ENCODE results near the gene BUD13. TPM values are rescaled to one million over a fixed set of nuclear protein-coding genes. Genes with fewer than 3 reads are reported as not detected.

Gene BUD13
- total RNA-seq, 1 experiment from 2014 or later, result 22.9 TPM

GRCh38 chr11:116800610-116801009 lies 27.8 kb upstream of the BUD13 start:
- Histone ChIP-seq H3K79me2 (ENCODE audit: insufficient read depth, low read length) (no peaks in the 10 kb centered on the region), H4K20me1 (ENCODE audit: insufficient read depth) (no peaks in the 10 kb centered on the region), H2AFZ (ENCODE audit: low read depth, low read length, poor library complexity, severe bottlenecking) (no peak overlapping the region), H3K36me3 (ENCODE audit: control insufficient read depth in 1 of 2, insufficient read depth in 2 of 2, low read length in 2 of 2) (no peaks in the 10 kb centered on the region), H3K27me3 (ENCODE audit: insufficient read depth, low read length) (no peaks in the 10 kb centered on the region), H3K9me3 (ENCODE audit: control insufficient read depth in 1 of 2, insufficient read depth in 1 of 2, low read depth in 1 of 2, low read length in 2 of 2) (no peaks in the 10 kb centered on the region), H3K27ac (ENCODE audit: low read depth, low read length) (no peak overlapping the region), H3K9me2 (ENCODE audit: insufficient read depth) (no peaks in the 10 kb centered on the region), H3K4me1 (ENCODE audit: control insufficient read depth in 1 of 2, insufficient read depth in 2 of 2, low read length in 2 of 2) (no peaks in the 10 kb centered on the region), H3K4me3 (replicated peaks in 1 of 2; ENCODE audit: low read depth in 1 of 2, low read length in 2 of 2) (no peak overlapping the region), H3K9ac (ENCODE audit: low read length) (no peak overlapping the region), H3K4me2 (ENCODE audit: low read length) (no peak overlapping the region)
- BruUV-seq (replicated peaks), result no TSS peak
- ChIA-PET RAD21 (ENCODE audit: low non-redundant PET in 1 of 2, low total read pairs in 2 of 2, uncharacterized antibody in 2 of 2, unreplicated experiment in 2 of 2) (no interaction called here), POLR2A (no interaction called here), CTCF (interaction anchor here (2.2 kb wide), 1 partner anchor 9 kb away, joined by 9 read pairs; the partner anchor contains the start of gene APOA5)
- ATAC-seq (no peak), DNase-seq (ENCODE audit: low read depth, low spot score) (no peak)
- intact Hi-C loops (cut with micrococcal nuclease), result no loop called here
- TF ChIP-seq EZH2 (IDR thresholded peaks at IDR 0.05), result no peak
- TF ChIP-seq ELF1 (IDR thresholded peaks at IDR 0.05; ENCODE audit: borderline replicate concordance, low read depth), result no peak
- no peak for TF ChIP-seq RAD21 (IDR thresholded peaks at IDR 0.05; ENCODE audit: low read depth)
- no peak for TF ChIP-seq CBX3 (IDR thresholded peaks at IDR 0.05; ENCODE audit: low read depth)
- TF ChIP-seq TCF7L2 (IDR thresholded peaks at IDR 0.05; ENCODE audit: borderline replicate concordance, extremely low read depth, insufficient read depth, insufficient read length), result no peak
- TF ChIP-seq POLR2A (IDR thresholded peaks at IDR 0.05; ENCODE audit: borderline replicate concordance, extremely low read depth, insufficient read depth, insufficient read length), result no peak
- no peak for TF ChIP-seq SRF (IDR thresholded peaks at IDR 0.05; ENCODE audit: low read depth)
- no peak for TF ChIP-seq EZH2phosphoT487 (IDR thresholded peaks at IDR 0.05; ENCODE audit: borderline replicate concordance)
- no peak for TF ChIP-seq ZBTB33 (IDR thresholded peaks at IDR 0.05; ENCODE audit: extremely low read depth, insufficient replicate concordance, low read length)
- no peak for TF ChIP-seq JUND (IDR thresholded peaks at IDR 0.05)
- TF ChIP-seq POLR2AphosphoS5 (IDR thresholded peaks at IDR 0.05; ENCODE audit: low read depth, low read length), result no peak

Measured in HCT116 (cell line).